Measurements from ENCODE around the gene DNAJC16.

DNA sequence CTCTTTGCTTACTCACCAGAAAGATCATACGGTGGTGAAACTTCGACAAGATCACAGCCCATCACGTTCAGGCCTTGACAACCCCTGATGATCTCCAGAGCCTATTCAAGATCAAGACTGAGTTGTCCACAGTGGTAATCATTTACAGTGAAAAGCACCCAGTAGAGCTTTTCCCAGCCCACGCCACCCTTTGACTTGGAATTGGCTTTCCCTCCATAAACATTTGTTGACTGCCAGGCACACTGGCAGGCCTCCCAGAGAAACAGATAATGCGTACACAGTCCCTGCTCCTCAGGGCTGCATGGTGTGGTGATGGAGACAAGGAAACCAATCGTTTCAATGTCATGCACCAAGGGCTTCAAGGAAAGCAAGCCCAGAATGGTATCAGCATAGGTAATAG is 48.1 kb downstream of the DNAJC16 start:
- TF ChIP-seq TCF4 (CRISPR knock-in tag; IDR thresholded peaks at IDR 0.05; ENCODE audit: borderline replicate concordance) (no peak), ZFP3 (CRISPR knock-in tag; IDR thresholded peaks at IDR 0.05) (no peak), OSR1 (CRISPR knock-in tag; IDR thresholded peaks at IDR 0.05) (no peak), PATZ1 (CRISPR knock-in tag; IDR thresholded peaks at IDR 0.05; ENCODE audit: borderline replicate concordance) (no peak), ZNF565 (CRISPR knock-in tag; conservative IDR thresholded peaks at IDR 0.05; ENCODE audit: low read depth) (no peak), CSRNP3 (CRISPR knock-in tag; IDR thresholded peaks at IDR 0.05) (no peak), BACH2 (CRISPR knock-in tag; IDR thresholded peaks at IDR 0.05; ENCODE audit: borderline replicate concordance) (no peak), ZNF8 (CRISPR knock-in tag; IDR thresholded peaks at IDR 0.05) (no peak), ISL1 (CRISPR knock-in tag; IDR thresholded peaks at IDR 0.05) (no peak), ZFP30 (CRISPR knock-in tag; IDR thresholded peaks at IDR 0.05) (no peak), ARNTL (CRISPR knock-in tag; IDR thresholded peaks at IDR 0.05; ENCODE audit: borderline replicate concordance, low read depth) (no peak)
- TF ChIP-seq, protein P1, sequence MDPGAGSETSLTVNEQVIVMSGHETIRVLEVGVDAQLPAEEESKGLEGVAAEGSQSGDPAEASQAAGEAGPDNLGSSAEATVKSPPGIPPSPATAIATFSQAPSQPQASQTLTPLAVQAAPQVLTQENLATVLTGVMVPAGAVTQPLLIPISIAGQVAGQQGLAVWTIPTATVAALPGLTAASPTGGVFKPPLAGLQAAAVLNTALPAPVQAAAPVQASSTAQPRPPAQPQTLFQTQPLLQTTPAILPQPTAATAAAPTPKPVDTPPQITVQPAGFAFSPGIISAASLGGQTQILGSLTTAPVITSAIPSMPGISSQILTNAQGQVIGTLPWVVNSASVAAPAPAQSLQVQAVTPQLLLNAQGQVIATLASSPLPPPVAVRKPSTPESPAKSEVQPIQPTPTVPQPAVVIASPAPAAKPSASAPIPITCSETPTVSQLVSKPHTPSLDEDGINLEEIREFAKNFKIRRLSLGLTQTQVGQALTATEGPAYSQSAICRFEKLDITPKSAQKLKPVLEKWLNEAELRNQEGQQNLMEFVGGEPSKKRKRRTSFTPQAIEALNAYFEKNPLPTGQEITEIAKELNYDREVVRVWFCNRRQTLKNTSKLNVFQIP (CRISPR knock-in tag; IDR thresholded peaks at IDR 0.05; ENCODE audit: borderline replicate concordance, low read depth), result no peak
- TF ChIP-seq, protein P2, sequence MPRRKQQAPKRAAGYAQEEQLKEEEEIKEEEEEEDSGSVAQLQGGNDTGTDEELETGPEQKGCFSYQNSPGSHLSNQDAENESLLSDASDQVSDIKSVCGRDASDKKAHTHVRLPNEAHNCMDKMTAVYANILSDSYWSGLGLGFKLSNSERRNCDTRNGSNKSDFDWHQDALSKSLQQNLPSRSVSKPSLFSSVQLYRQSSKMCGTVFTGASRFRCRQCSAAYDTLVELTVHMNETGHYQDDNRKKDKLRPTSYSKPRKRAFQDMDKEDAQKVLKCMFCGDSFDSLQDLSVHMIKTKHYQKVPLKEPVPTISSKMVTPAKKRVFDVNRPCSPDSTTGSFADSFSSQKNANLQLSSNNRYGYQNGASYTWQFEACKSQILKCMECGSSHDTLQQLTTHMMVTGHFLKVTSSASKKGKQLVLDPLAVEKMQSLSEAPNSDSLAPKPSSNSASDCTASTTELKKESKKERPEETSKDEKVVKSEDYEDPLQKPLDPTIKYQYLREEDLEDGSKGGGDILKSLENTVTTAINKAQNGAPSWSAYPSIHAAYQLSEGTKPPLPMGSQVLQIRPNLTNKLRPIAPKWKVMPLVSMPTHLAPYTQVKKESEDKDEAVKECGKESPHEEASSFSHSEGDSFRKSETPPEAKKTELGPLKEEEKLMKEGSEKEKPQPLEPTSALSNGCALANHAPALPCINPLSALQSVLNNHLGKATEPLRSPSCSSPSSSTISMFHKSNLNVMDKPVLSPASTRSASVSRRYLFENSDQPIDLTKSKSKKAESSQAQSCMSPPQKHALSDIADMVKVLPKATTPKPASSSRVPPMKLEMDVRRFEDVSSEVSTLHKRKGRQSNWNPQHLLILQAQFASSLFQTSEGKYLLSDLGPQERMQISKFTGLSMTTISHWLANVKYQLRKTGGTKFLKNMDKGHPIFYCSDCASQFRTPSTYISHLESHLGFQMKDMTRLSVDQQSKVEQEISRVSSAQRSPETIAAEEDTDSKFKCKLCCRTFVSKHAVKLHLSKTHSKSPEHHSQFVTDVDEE (CRISPR knock-in tag; IDR thresholded peaks at IDR 0.05), result no peak

Data from SK-N-SH treated with all-trans-retinoic acid at 6 μM for 48 hours (cell line).